Tibial artery (tissue), 4 donors: Measurements from ENCODE around the gene NWD2.

ENCODE experiments used
- DNase-seq, 2 donors: peaks; one replicate each; pipeline ENCODE4 v3.0.0-alpha.2; 2019
- H3K27ac ChIP-seq, 2 donors: fragments of 200-600 bp; sonication (generic) in 1 of 2; 1 replicate in 1 of 2; 2 replicates in 1 of 2; pipeline ENCODE4 v1.5.1; 2018 to 2019; ENCODE audit warnings: mild to moderate bottlenecking in 1 of 2
- H3K27me3 ChIP-seq, 2 donors: fragments of 200-600 bp; sonication (generic) in 1 of 2; one replicate each; pipeline versions ENCODE4 v1.5.1 to v1.6.0; 2016 to 2019
- H3K36me3 ChIP-seq, 3 donors: fragments of 200-600 bp; sonication (generic) in 2 of 3; one replicate each; pipeline ENCODE4 v1.5.1; 2016 to 2019; ENCODE audit warnings: mild to moderate bottlenecking in 2 of 3
- H3K4me1 ChIP-seq, 4 donors: fragments of 200-600 bp; sonication (generic) in 2 of 4; 1 replicate in 3 of 4; 2 replicates in 1 of 4; pipeline ENCODE4 v1.5.1; 2016 to 2019
- H3K4me3 ChIP-seq, 2 donors: fragments of 200-600 bp; sonication (generic) in 1 of 2; 1 replicate in 1 of 2; 2 replicates in 1 of 2; pipeline ENCODE4 v1.5.1; 2018 to 2019; ENCODE audit warnings: mild to moderate bottlenecking in 2 of 2
- H3K9me3 ChIP-seq, 3 donors: fragments of 200-600 bp; sonication (generic) in 1 of 3; one replicate each; pipeline ENCODE4 v1.5.1; 2016 to 2019
- CTCF ChIP-seq, 2 experiments: fragments of 200-600 bp in 1 of 2; fragments of 450-650 bp in 1 of 2; IDR thresholded peaks; one replicate each; pipeline ENCODE4 v1.5.1; 2017 to 2019; ENCODE audit warnings: antibody characterized with exemption in 2 of 2, mild to moderate bottlenecking in 1 of 2, moderate library complexity in 1 of 2
- intact Hi-C: fragments of 100-400 bp; cut with DNase I; formaldehyde crosslinking; loops from one replicate; pipeline ENCODE4 v1.15.0; 2023; ENCODE audit warnings: low total_unique reads

NWD2 gene

GRCh38 chr4:37425857-37426256 is 181.3 kb downstream of the NWD2 start:
- Histone ChIP-seq H3K4me1 (no peaks in the 10 kb centered on the region), H3K4me3 (no peak overlapping the region), H3K9me3 (no peaks in the 10 kb centered on the region), H3K27me3 (no peaks in the 10 kb centered on the region), H3K27ac (no peak overlapping the region), H3K36me3 (no peaks in the 10 kb centered on the region)
- no peak for DNase-seq
- no peak for TF ChIP-seq CTCF (IDR thresholded peaks at IDR 0.05)
- intact Hi-C loops, result no loop called here

- Histone ChIP-seq H3K4me1 (no peaks in the 10 kb centered on the region), H3K36me3 (no peaks in the 10 kb centered on the region), H3K9me3 (no peaks in the 10 kb centered on the region), H3K27ac (no peak overlapping the region), H3K27me3 (no peaks in the 10 kb centered on the region), H3K4me3 (no peak overlapping the region)
- intact Hi-C loops, result no loop called here
- TF ChIP-seq CTCF (IDR thresholded peaks at IDR 0.05), result no peak
- no peak for DNase-seq
These were observed 182.7 kb downstream of the NWD2 start for GRCh38 chr4:37427193-37427592.

- H3K4me1 ChIP-seq, result no peaks in the 10 kb centered on the region
- TF ChIP-seq CTCF (IDR thresholded peaks at IDR 0.05), result no peak
- no peak for DNase-seq
- no peaks in the 10 kb centered on the region for H3K27me3 ChIP-seq
- intact Hi-C loops, result no loop called here
- no peak overlapping the region for H3K27ac ChIP-seq
- H3K36me3 ChIP-seq, result no peaks in the 10 kb centered on the region
- no peaks in the 10 kb centered on the region for H3K9me3 ChIP-seq
- no peak overlapping the region for H3K4me3 ChIP-seq
These were observed 185.4 kb downstream of the NWD2 start for GRCh38 chr4:37429906-37430305.

GRCh38 chr4:37430718-37431416 is 186.3 kb downstream of the NWD2 start:
- H3K36me3 ChIP-seq, result no peaks in the 10 kb centered on the region
- H3K4me3 ChIP-seq, result no peak overlapping the region
- DNase-seq, result no peak
- no peak overlapping the region for H3K27ac ChIP-seq
- H3K4me1 ChIP-seq, result no peaks in the 10 kb centered on the region
- H3K9me3 ChIP-seq, result no peaks in the 10 kb centered on the region
- no peak for TF ChIP-seq CTCF (IDR thresholded peaks at IDR 0.05)
- no peaks in the 10 kb centered on the region for H3K27me3 ChIP-seq
- intact Hi-C loops, result no loop called here

- Histone ChIP-seq H3K4me3 (no peak overlapping the region), H3K27ac (no peak overlapping the region), H3K9me3 (no peaks in the 10 kb centered on the region), H3K27me3 (no peaks in the 10 kb centered on the region), H3K4me1 (no peaks in the 10 kb centered on the region), H3K36me3 (no peaks in the 10 kb centered on the region)
- no peak for DNase-seq
- intact Hi-C loops, result no loop called here
- no peak for TF ChIP-seq CTCF (IDR thresholded peaks at IDR 0.05)
These were observed 186.8 kb downstream of the NWD2 start for GRCh38 chr4:37431417-37431743.

- no peak overlapping the region for H3K4me3 ChIP-seq
- intact Hi-C loops, result no loop called here
- no peak for TF ChIP-seq CTCF (IDR thresholded peaks at IDR 0.05)
- H3K4me1 ChIP-seq, result no peaks in the 10 kb centered on the region
- H3K36me3 ChIP-seq, result no peaks in the 10 kb centered on the region
- no peaks in the 10 kb centered on the region for H3K9me3 ChIP-seq
- no peaks in the 10 kb centered on the region for H3K27me3 ChIP-seq
- no peak overlapping the region for H3K27ac ChIP-seq
- no peak for DNase-seq
These were observed 189.9 kb downstream of the NWD2 start for GRCh38 chr4:37434469-37434868.
